A549 (cell line): ENCODE results near the gene ARHGEF28. TPM values are rescaled to one million over a fixed set of nuclear protein-coding genes. Genes with fewer than 3 reads are reported as not detected.

Experiments used
- ATAC-seq, 2 experiments: fragments of 200-7000 bp in 1 of 2; fragments of >200 bp in 1 of 2; cut with Nextera tagmentation in 1 of 2; cut with Tn5 transposase in 1 of 2; 3 replicates each; pipeline versions ENCODE4 v1.8.0 to v1.9.1; 2018 to 2020; ENCODE audit warnings: mild to moderate bottlenecking in 1 of 2, moderate library complexity in 1 of 2
- CTCF ChIA-PET: fragments of 300-600 bp; sonication (Branson Sonifier 250); formaldehyde crosslinking; extraction: SDS; loops from one replicate; lab custom pipeline; 2021; ENCODE audit warnings: antibody characterized with exemption, inconsistent platforms; lab: Yijun Ruan, JAX
- POLR2A ChIA-PET: fragments of 350-600 bp; formaldehyde crosslinking; extraction: SDS; loops from one replicate; lab custom pipeline; 2021; ENCODE audit warnings: antibody characterized with exemption, inconsistent platforms; lab: Yijun Ruan, JAX
- DNase-seq, 2 experiments: peaks; one replicate each; pipeline versions ENCODE4 v3.0.0 to v3.0.0-alpha.2; 2011 to 2016; ENCODE audit warnings: low read depth in 1 of 2, low spot score in 1 of 2
- FAIRE-seq: peaks from 2 replicates; lab custom pipeline; 2011; peaks lifted over from hg19 to GRCh38; lab: Jason Lieb, UNC
- H3K27ac ChIP-seq, 2 experiments: fragments of >200 bp; sonication (Bioruptor Twin); formaldehyde crosslinking; 3 replicates each; pipeline ENCODE4 v1.5.1; 2016 to 2017
- H3K4me1 ChIP-seq: fragments of >200 bp; sonication (Bioruptor Twin); formaldehyde crosslinking; 3 replicates; pipeline ENCODE4 v1.6.1; 2016
- H3K4me2 ChIP-seq: fragments of >200 bp; sonication (Bioruptor Twin); formaldehyde crosslinking; 3 replicates; pipeline ENCODE4 v1.6.1; 2016
- H3K4me3 ChIP-seq: fragments of >200 bp; sonication (Bioruptor Twin); formaldehyde crosslinking; 3 replicates; pipeline ENCODE4 v1.5.1; 2016
- H3K9me3 ChIP-seq: fragments of >200 bp; sonication (Bioruptor Twin); formaldehyde crosslinking; 3 replicates; pipeline ENCODE4 v1.6.1; 2016
- BCL3 ChIP-seq: fragments of >200 bp; sonication (Bioruptor Twin); formaldehyde crosslinking; IDR thresholded peaks from 3 replicates; pipeline ENCODE4 v1.6.1; 2016
- CBX2 ChIP-seq: fragments of 200-600 bp; sonication (generic); IDR thresholded peaks from 2 replicates; pipeline ENCODE4 v1.6.1; 2016; ENCODE audit warnings: low read depth, mild to moderate bottlenecking, borderline replicate concordance
- CEBPB ChIP-seq, 2 experiments: fragments of >200 bp in 1 of 2; sonication (Bioruptor Twin) in 1 of 2; formaldehyde crosslinking in 1 of 2; IDR thresholded peaks; 2 replicates each; pipeline ENCODE4 v1.6.1; 2012 to 2016
- CHD2 ChIP-seq: fragments of 150-350 bp; IDR thresholded peaks from 2 replicates; pipeline ENCODE4 v1.6.1; 2014; ENCODE audit warnings: low read length; ENCODE audit not compliant: partially characterized antibody
- E2F6 ChIP-seq: IDR thresholded peaks from 2 replicates; pipeline ENCODE4 v1.6.1; 2012; ENCODE audit warnings: low read depth, borderline replicate concordance
- EHMT2 ChIP-seq: fragments of 200-600 bp; sonication (generic); IDR thresholded peaks from 2 replicates; pipeline ENCODE4 v1.6.1; 2016; ENCODE audit warnings: antibody characterized with exemption, low read depth, mild to moderate bottlenecking, moderate library complexity
- EP300 ChIP-seq, 2 experiments: fragments of >200 bp; sonication (Bioruptor Twin); formaldehyde crosslinking; IDR thresholded peaks; 2 replicates in 1 of 2; 3 replicates in 1 of 2; pipeline ENCODE4 v1.6.1; 2016 to 2017
- GATA3 ChIP-seq: IDR thresholded peaks from 2 replicates; pipeline ENCODE4 v1.6.1; 2012; ENCODE audit warnings: borderline replicate concordance
- HDAC2 ChIP-seq: fragments of 200-600 bp; sonication (generic); IDR thresholded peaks from 2 replicates; pipeline ENCODE4 v1.6.1; 2016
- JUNB ChIP-seq: fragments of >200 bp; sonication (Bioruptor Twin); formaldehyde crosslinking; IDR thresholded peaks from 2 replicates; pipeline ENCODE4 v1.6.1; 2016
- KDM1A ChIP-seq: fragments of 200-600 bp; sonication (generic); IDR thresholded peaks from 2 replicates; pipeline ENCODE4 v1.6.1; 2016; ENCODE audit warnings: low read depth, mild to moderate bottlenecking
- MAX ChIP-seq: IDR thresholded peaks from 2 replicates; pipeline ENCODE4 v1.6.1; 2012
- MYC ChIP-seq: IDR thresholded peaks from 2 replicates; pipeline ENCODE4 v1.6.1; 2012; ENCODE audit warnings: mild to moderate bottlenecking, inconsistent platforms, low read length, improper control_type of control experiment, borderline replicate concordance
- NFE2L2 ChIP-seq: fragments of 150-350 bp; conservative IDR thresholded peaks from 2 replicates; pipeline ENCODE4 v1.6.1; 2014; ENCODE audit warnings: low read length
- NR3C1 ChIP-seq: fragments of >200 bp; sonication (Bioruptor Twin); formaldehyde crosslinking; IDR thresholded peaks from 3 replicates; pipeline ENCODE4 v1.6.1; 2017
- PBX3 ChIP-seq: IDR thresholded peaks from 2 replicates; pipeline ENCODE4 v1.6.1; 2012
- PHF8 ChIP-seq: fragments of 200-600 bp; sonication (generic); IDR thresholded peaks from 2 replicates; pipeline ENCODE4 v1.6.1; 2016; ENCODE audit warnings: low read depth, mild to moderate bottlenecking, antibody characterized with exemption, moderate library complexity, borderline replicate concordance
- POLR2A ChIP-seq: IDR thresholded peaks from 2 replicates; pipeline ENCODE4 v1.6.1; 2012; ENCODE audit warnings: mild to moderate bottlenecking, low read length
- RFX5 ChIP-seq: fragments of 450-650 bp; IDR thresholded peaks from 2 replicates; pipeline ENCODE4 v1.7.1; 2014; ENCODE audit warnings: antibody characterized with exemption, mild to moderate bottlenecking, moderate library complexity
- USF2 ChIP-seq: fragments of 450-650 bp; IDR thresholded peaks from 2 replicates; pipeline ENCODE4 v1.6.1; 2014; ENCODE audit warnings: antibody characterized with exemption
- ZNF302 ChIP-seq: fragments of 250-450 bp; sonication (Bioruptor Pico); IDR thresholded peaks from 2 replicates; pipeline ENCODE4 v1.9.0; 2021; ENCODE audit warnings: inconsistent platforms, mild to moderate bottlenecking, moderate library complexity
- ZSCAN20 ChIP-seq: fragments of 250-450 bp; sonication (Bioruptor Pico); IDR thresholded peaks from 2 replicates; pipeline ENCODE4 v1.8.0; 2022; ENCODE audit warnings: mild to moderate bottlenecking, moderate library complexity
- WGBS: methylation state at CpG from one replicate; pipeline ENCODE4 v1.1.6; 2017; ENCODE audit errors: missing lambda C conversion rate; 5-methylcytosine and 5-hydroxymethylcytosine counted together
- polyA plus RNA-seq, 4 experiments: library from polyadenylated mRNA; depleted of rRNA in 3 of 4; stranded (reverse); fragments of >200 nt; fragmentation: RNase III in 1 of 4; extraction: RNeasy Plus Mini Kit Qiagen cat#74134 plus additional on column Dnase treatment in 1 of 4; gene quantifications; 2 replicates in 3 of 4; 3 replicates in 1 of 4; pipeline ENCODE4 v1.2.3, GENCODE V29; 2011 to 2017

The ARHGEF28 gene
- polyA plus RNA-seq, 2 of the 4 experiments (the other 2 are of a cell fraction) = 17.0 to 22.3 TPM

- TF ChIP-seq CBX2 = no peak
- TF ChIP-seq MAX = no peak
- no peak for TF ChIP-seq EHMT2
- TF ChIP-seq, all 56 proteins: peak for 3
Measured at GRCh38 chr5:73678807-73679206, 52.8 kb downstream of the ARHGEF28 start (continued).

GRCh38 chr5:73682176-73682575, 56.2 kb downstream of the ARHGEF28 start:
- ChIA-PET POLR2A (no interaction called here), CTCF (interaction anchor here (0.6 kb wide), 1 partner anchor 111 kb away, joined by 3 read pairs; no protein-coding TSS in a partner anchor)
- ATAC-seq (no peak), DNase-seq (no peak), FAIRE-seq (no peak)
- Histone ChIP-seq H3K4me1 (peaks cover 28% of the 10 kb centered on the region), H3K9me3 (no peaks in the 10 kb centered on the region), H3K4me3 (no peak overlapping the region), H3K4me2 (no peak overlapping the region), H3K27ac (0 out of 6 replicates have a peak overlapping the region, but pooled peaks of 1 of the 2 experiments have one; percentile 51)
- WGBS = 94% methylated on average over 1 of the region's 1 CpG
- TF ChIP-seq NR3C1 (no peak), ZNF302 (CRISPR knock-in tag) (no peak), USF2 (no peak), BCL3 (no peak), POLR2A (no peak), RFX5 (no peak), CEBPB (IDR thresholded peaks at IDR 0.05) (no peak), MAX (no peak), PBX3 (no peak), PHF8 (no peak)

GRCh38 chr5:73684691-73685090, 58.7 kb downstream of the ARHGEF28 start:
- no peak overlapping the region for H3K27ac ChIP-seq
- H3K4me3 ChIP-seq = no peak overlapping the region
- H3K9me3 ChIP-seq = no peaks in the 10 kb centered on the region
- no peak for DNase-seq
- 69% methylated on average over 7 of the region's 7 CpGs for WGBS
- TF ChIP-seq JUNB (no peak), KDM1A (no peak), CBX2 (no peak), NFE2L2 (no peak), ZSCAN20 (CRISPR knock-in tag) (no peak), NR3C1 (no peak), EHMT2 (no peak), E2F6 (no peak), CHD2 (no peak), EP300 (IDR thresholded peaks at IDR 0.05) (no peak), MYC (no peak), HDAC2 (no peak), GATA3 (no peak), RFX5 (no peak), CEBPB (IDR thresholded peaks at IDR 0.05) (no peak)
- POLR2A ChIA-PET = no interaction called here
- no peak for ATAC-seq
- no peak for FAIRE-seq
- H3K4me1 ChIP-seq = peaks cover 9% of the 10 kb centered on the region; the same call in 2 of the 3 replicates
- CTCF ChIA-PET = interaction anchor here (2.8 kb wide), 1 partner anchor 8 kb away, joined by 8 read pairs; no protein-coding TSS in a partner anchor
- H3K4me2 ChIP-seq = no peak overlapping the region
